Endodermal cell (in vitro differentiated cells): ENCODE measurements around the gene ZNF423. TPM values are rescaled to one million over a fixed set of nuclear protein-coding genes. Genes with fewer than 3 reads are reported as not detected.

Source experiments
- DNase-seq: peaks from one replicate; pipeline ENCODE4 v3.0.0-alpha.2; 2017
- H3K27ac ChIP-seq: 2 replicates; pipeline ENCODE4 v1.5.1; 2013; ENCODE audit warnings: mild to moderate bottlenecking, low read depth, low read length, moderate library complexity
- H3K27me3 ChIP-seq: 2 replicates; pipeline ENCODE4 v1.6.1; 2013; ENCODE audit warnings: mild to moderate bottlenecking, low read length, moderate library complexity; ENCODE audit not compliant: insufficient read depth, control insufficient read depth, poor library complexity, severe bottlenecking
- H3K36me3 ChIP-seq: 2 replicates; pipeline ENCODE4 v1.7.0; 2013; ENCODE audit warnings: mild to moderate bottlenecking, low read length, moderate library complexity; ENCODE audit not compliant: control insufficient read depth, insufficient read depth
- H3K4me1 ChIP-seq: one replicate; pipeline ENCODE4 v1.7.0; 2013; ENCODE audit warnings: low read length; ENCODE audit not compliant: control insufficient read depth, insufficient read depth
- H3K4me3 ChIP-seq: 2 replicates; pipeline ENCODE4 v1.5.1; 2013; ENCODE audit warnings: mild to moderate bottlenecking, low read length, moderate library complexity
- H3K9ac ChIP-seq: 2 replicates; pipeline ENCODE4 v1.6.1; 2013; ENCODE audit warnings: mild to moderate bottlenecking, low read length, moderate library complexity; ENCODE audit not compliant: poor library complexity, severe bottlenecking; ENCODE audit errors: extremely low read depth
- H3K9me3 ChIP-seq: 2 replicates; pipeline ENCODE4 v1.6.1; 2013; ENCODE audit warnings: mild to moderate bottlenecking, low read length, moderate library complexity; ENCODE audit not compliant: control insufficient read depth
- H3K27ac Mint-ChIP-seq: 2 replicates; pipeline ENCODE4 v1.8.0; 2020; ENCODE audit warnings: mixed read lengths
- H3K27me3 Mint-ChIP-seq: 2 replicates; pipeline ENCODE4 v1.8.0; 2021; ENCODE audit warnings: mild to moderate bottlenecking, mixed read lengths; ENCODE audit not compliant: insufficient read depth
- H3K36me3 Mint-ChIP-seq: 2 replicates; pipeline ENCODE4 v1.8.0; 2020; ENCODE audit warnings: low read depth, mixed read lengths
- H3K4me1 Mint-ChIP-seq: 2 replicates; pipeline ENCODE4 v1.8.0; 2020; ENCODE audit warnings: mixed read lengths
- H3K4me3 Mint-ChIP-seq: 2 replicates; pipeline ENCODE4 v1.8.0; 2020; ENCODE audit warnings: mild to moderate bottlenecking, moderate library complexity, mixed read lengths
- H3K9me3 Mint-ChIP-seq: 2 replicates; pipeline ENCODE4 v1.8.0; 2020; ENCODE audit warnings: mild to moderate bottlenecking, mixed read lengths
- WGBS, 2 experiments: methylation state at CpG; one replicate each; pipeline versions ENCODE4 v1.1.5 to v1.1.7; 2013; ENCODE audit warnings: missing lambda C conversion rate in 2 of 2, mixed read lengths in 1 of 2; ENCODE audit not compliant: insufficient coverage in 1 of 2, insufficient read length in 1 of 2; 5-methylcytosine and 5-hydroxymethylcytosine counted together
- total RNA-seq, 2 donors: library from RNA; stranded (reverse); fragmentation: NEBNext Ultra II Directional in 1 of 2; extraction: Animal tissue kit (Norgen Biotek cat#: 25700) in 1 of 2; gene quantifications; 2 replicates in 1 of 2; 3 replicates in 1 of 2; pipeline ENCODE4 v1.2.1, GENCODE V29; 2021
- TF ChIP-seq, protein P1 (sequence below): fragments of 200-600 bp; sonication (generic); conservative IDR thresholded peaks from 2 replicates; pipeline ENCODE4 v1.5.0; 2021; ENCODE audit warnings: antibody characterized with exemption, mild to moderate bottlenecking

ZNF423 gene
- total RNA-seq, 2 donors from 2014 or later, result 30.3 to 41.9 TPM

DNA sequence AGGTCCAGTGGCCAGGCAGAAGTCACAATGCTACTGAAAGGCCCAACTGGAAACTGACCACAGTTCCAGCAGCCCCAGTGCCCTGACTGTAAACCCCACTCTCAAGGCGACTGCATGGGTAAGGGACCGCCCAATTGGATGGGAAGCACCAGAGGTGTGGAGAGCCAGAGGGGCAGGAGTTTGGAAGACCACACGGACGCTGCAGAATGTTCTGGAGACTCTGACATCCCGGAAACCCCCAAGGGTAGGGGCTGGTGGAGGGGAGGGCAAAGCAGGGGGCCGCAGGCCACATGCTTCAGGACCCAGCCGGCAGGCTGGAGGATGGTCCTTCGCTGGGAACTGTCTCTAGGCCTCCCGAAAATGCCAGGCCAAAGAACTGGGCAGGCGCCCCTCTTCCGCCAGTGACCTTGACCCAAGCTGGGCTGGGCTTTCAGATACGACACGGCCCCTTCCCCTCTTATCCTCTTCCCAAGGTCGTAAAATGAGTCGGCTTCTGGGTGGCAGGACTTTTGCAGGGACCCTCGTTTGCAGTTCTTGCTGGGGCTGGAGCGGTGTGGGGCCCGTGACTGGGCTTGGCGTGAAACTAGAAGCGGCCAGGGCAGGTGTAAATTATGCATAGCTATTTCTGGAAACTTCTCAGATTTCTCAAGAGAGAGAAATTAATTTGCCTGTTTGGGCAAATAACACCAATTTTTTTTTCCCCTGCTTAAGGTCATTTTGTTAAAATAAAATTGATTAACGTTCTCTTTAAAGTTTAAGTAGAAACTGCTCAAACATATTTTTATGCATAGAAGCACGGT lies 372.1 kb downstream of the ZNF423 start:
- TF ChIP-seq, protein P1, sequence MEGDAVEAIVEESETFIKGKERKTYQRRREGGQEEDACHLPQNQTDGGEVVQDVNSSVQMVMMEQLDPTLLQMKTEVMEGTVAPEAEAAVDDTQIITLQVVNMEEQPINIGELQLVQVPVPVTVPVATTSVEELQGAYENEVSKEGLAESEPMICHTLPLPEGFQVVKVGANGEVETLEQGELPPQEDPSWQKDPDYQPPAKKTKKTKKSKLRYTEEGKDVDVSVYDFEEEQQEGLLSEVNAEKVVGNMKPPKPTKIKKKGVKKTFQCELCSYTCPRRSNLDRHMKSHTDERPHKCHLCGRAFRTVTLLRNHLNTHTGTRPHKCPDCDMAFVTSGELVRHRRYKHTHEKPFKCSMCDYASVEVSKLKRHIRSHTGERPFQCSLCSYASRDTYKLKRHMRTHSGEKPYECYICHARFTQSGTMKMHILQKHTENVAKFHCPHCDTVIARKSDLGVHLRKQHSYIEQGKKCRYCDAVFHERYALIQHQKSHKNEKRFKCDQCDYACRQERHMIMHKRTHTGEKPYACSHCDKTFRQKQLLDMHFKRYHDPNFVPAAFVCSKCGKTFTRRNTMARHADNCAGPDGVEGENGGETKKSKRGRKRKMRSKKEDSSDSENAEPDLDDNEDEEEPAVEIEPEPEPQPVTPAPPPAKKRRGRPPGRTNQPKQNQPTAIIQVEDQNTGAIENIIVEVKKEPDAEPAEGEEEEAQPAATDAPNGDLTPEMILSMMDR, result no peak
- Mint-ChIP-seq H3K27me3 (peaks cover 22% of the 10 kb centered on the region), H3K4me3 (peak overlapping the region; percentile 40), H3K27ac (no peak overlapping the region), H3K9me3 (no peaks in the 10 kb centered on the region), H3K36me3 (no peaks in the 10 kb centered on the region), H3K4me1 (peaks cover 4% of the 10 kb centered on the region)
- Histone ChIP-seq H3K4me3 (peak overlapping the region; percentile 62), H3K27ac (no peak overlapping the region), H3K9me3 (no peaks in the 10 kb centered on the region), H3K27me3 (peaks cover 11% of the 10 kb centered on the region), H3K9ac (no peak overlapping the region), H3K4me1 (no peaks in the 10 kb centered on the region), H3K36me3 (no peaks in the 10 kb centered on the region)
- DNase-seq, result peak; percentile 36
- 72 to 78% methylated on average over 10 to 22 of the region's 22 CpGs for WGBS, 2 experiments

DNA sequence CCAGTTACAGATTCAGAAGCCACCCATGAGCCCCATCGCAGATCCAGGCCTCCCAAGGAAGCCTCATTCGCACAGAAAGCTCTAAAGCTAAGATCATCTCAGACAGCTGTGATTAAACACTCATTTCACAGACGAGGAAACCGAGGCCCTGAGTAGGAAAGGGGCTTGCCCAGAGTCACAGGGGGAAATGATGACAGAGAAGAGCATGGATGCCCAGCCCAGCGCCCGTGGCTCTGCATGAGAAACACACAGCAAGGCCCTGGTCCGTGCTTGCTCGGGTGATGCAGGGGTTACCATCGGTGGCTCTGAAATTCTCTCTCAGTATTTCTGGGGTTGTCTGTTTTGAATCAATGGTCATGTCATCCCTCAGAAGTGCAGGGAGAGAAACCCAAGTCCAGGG lies 372.7 kb downstream of the ZNF423 start:
- WGBS, 2 experiments, result 95 to 97% methylated on average over 8 to 9 of the region's 9 CpGs
- Histone ChIP-seq H3K27ac (no peak overlapping the region), H3K4me3 (no peak overlapping the region), H3K4me1 (no peaks in the 10 kb centered on the region), H3K9ac (no peak overlapping the region), H3K36me3 (no peaks in the 10 kb centered on the region), H3K9me3 (no peaks in the 10 kb centered on the region), H3K27me3 (peaks cover 11% of the 10 kb centered on the region)
- Mint-ChIP-seq H3K4me3 (no peak overlapping the region), H3K27ac (no peak overlapping the region), H3K27me3 (peaks cover 22% of the 10 kb centered on the region), H3K4me1 (peaks cover 4% of the 10 kb centered on the region), H3K9me3 (no peaks in the 10 kb centered on the region), H3K36me3 (no peaks in the 10 kb centered on the region)
- DNase-seq, result no peak
- TF ChIP-seq, protein P1, result no peak

DNA sequence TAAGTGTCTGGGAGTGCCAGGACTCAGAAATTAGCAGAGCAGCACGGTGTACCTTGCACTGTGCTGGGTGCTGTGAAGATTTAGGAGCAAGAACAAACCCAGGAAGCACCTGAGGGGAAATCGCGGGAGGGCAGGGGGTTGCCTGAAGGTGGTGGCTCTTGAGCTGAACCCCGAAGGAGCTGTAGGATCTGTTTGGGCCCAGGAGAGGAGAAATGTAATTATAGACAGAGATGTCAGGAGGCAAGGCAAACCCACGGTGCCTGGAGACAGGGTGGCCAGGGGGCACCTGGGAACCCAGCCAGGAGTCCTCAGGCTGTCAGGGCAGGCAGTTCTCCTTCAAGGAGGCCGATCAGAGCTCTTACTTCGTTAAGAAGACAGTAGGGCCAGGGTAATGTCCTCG lies 373.2 kb downstream of the ZNF423 start:
- Mint-ChIP-seq H3K36me3 (no peaks in the 10 kb centered on the region), H3K27ac (no peak overlapping the region), H3K9me3 (no peaks in the 10 kb centered on the region), H3K27me3 (peaks cover 22% of the 10 kb centered on the region), H3K4me1 (peaks cover 4% of the 10 kb centered on the region), H3K4me3 (no peak overlapping the region)
- Histone ChIP-seq H3K9ac (no peak overlapping the region), H3K27ac (no peak overlapping the region), H3K4me3 (no peak overlapping the region), H3K27me3 (peaks cover 11% of the 10 kb centered on the region), H3K9me3 (no peaks in the 10 kb centered on the region), H3K36me3 (no peaks in the 10 kb centered on the region), H3K4me1 (no peaks in the 10 kb centered on the region)
- no peak for DNase-seq
- TF ChIP-seq, protein P1, result no peak
- 88 to 95% methylated on average over 4 to 8 of the region's 8 CpGs for WGBS, 2 experiments
